Esophagus muscularis mucosa (tissue), 3 donors: Measurements from ENCODE around the gene LAPTM4A.

Source experiments
- CTCF ChIP-seq, 3 experiments: fragments of 200-600 bp in 2 of 3; fragments of 450-650 bp in 1 of 3; sonication (generic) in 2 of 3; IDR thresholded peaks; one replicate each; pipeline ENCODE4 v1.5.1; 2017 to 2019; ENCODE audit warnings: antibody characterized with exemption in 3 of 3, mild to moderate bottlenecking in 2 of 3, moderate library complexity in 1 of 3
- POLR2A ChIP-seq: fragments of 450-650 bp; IDR thresholded peaks from one replicate; pipeline ENCODE4 v1.6.1; 2017; ENCODE audit warnings: antibody characterized with exemption, moderate library complexity, mild to moderate bottlenecking, low read depth

GRCh38 chr2:20016346-20016745, 35.1 kb downstream of the LAPTM4A start:
- no peak for TF ChIP-seq CTCF (IDR thresholded peaks at IDR 0.05)
- no peak for TF ChIP-seq POLR2A
